ENCODE measurements around the gene KCNAB3. TPM values are rescaled to one million over a fixed set of nuclear protein-coding genes. Genes with fewer than 3 reads are reported as not detected.
A peak's percentile ranks its signal among the peaks of the same experiment; 100 is the strongest.

Gene KCNAB3
- polyA plus RNA-seq, 3 donors = 0.77 to 1.9 (median 1.7) TPM

- H3K27ac ChIP-seq (ENCODE audit: low read depth, low read length) = no peak overlapping the region
- WGBS, 3 donors = 33 to 37% (median 35%) methylated on average over 3 of the region's 3 CpGs
These were observed 16.6 kb downstream of the KCNAB3 start for GRCh38 chr17:7912927-7913524.

- 59 to 85% (median 65%) methylated on average over 9 of the region's 9 CpGs for WGBS, 3 donors
These were observed 18.5 kb downstream of the KCNAB3 start for GRCh38 chr17:7911116-7911515.

GRCh38 chr17:7910711-7911110 is 18.9 kb downstream of the KCNAB3 start:
- 73 to 93% (median 79%) methylated on average over 13 of the region's 13 CpGs for WGBS, 3 donors
- H3K27ac ChIP-seq (ENCODE audit: low read depth, low read length) = no peak overlapping the region

More at GRCh38 chr17:7911116-7911515, 18.5 kb downstream of the KCNAB3 start:
- no peak overlapping the region for H3K27ac ChIP-seq (ENCODE audit: low read depth, low read length)

DNA sequence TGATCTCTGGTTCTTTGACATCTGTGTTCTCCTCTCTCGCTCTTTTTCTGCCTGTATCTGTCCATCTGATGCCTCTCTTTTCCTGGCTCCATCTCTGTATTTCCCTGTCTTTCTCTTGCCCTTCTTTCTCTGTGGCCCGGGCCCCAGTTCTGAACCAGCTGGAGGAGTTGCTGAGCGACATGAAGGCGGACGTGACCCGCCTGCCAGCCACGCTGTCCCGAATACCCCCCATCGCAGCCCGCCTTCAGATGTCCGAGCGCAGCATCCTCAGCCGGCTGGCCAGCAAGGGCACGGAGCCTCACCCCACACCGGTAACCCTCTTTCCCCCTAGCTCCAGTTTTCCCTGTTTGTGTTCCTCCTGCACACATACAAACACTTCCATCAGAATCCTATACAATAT is 19.4 kb downstream of the KCNAB3 start:
- 94 to 97% (median 95%) methylated on average over 15 of the region's 15 CpGs for WGBS, 3 donors
- H3K27ac ChIP-seq (ENCODE audit: low read depth, low read length) = no peak overlapping the region

DNA sequence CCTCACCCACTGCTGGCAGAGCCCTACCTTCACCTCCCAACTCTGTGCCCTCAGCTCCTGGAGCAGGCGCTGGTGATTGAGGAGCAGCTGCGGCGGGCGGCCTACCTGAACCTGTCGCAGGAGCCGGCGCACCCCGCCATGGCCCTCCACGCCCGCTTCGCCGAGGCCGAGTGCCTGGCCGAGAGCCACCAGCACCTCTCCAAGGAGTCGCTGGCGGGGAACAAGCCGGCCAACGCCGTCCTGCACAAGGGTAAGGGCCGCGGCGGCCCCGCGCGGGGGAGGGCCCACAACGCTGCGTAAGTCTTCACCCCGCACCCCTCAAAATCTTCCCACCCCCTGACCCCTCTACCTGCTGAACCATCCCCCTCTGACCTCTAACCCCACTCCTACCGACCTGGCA is 20.6 kb downstream of the KCNAB3 start:
- WGBS, 3 donors = 91 to 93% (median 93%) methylated on average over 29 of the region's 29 CpGs
- no peak overlapping the region for H3K27ac ChIP-seq (ENCODE audit: low read depth, low read length)

GRCh38 chr17:7903154-7904103 is 26.2 kb downstream of the KCNAB3 start:
- 82 to 87% (median 87%) methylated on average over 22 of the region's 22 CpGs for WGBS, 3 donors
- H3K27ac ChIP-seq (ENCODE audit: low read depth, low read length) = no peak overlapping the region

GRCh38 chr17:7897773-7898172 is 31.9 kb downstream of the KCNAB3 start:
- WGBS, 3 donors = 32 to 41% (median 39%) methylated on average over 6 of the region's 6 CpGs
- H3K27ac ChIP-seq (ENCODE audit: low read depth, low read length) = no peak overlapping the region

- no peak overlapping the region for H3K27ac ChIP-seq (ENCODE audit: low read depth, low read length)
- WGBS, 3 donors = 78 to 88% (median 86%) methylated on average over 13 of the region's 13 CpGs
These were observed 32.6 kb downstream of the KCNAB3 start for GRCh38 chr17:7897090-7897489.

- H3K27ac ChIP-seq (ENCODE audit: low read depth, low read length) = no peak overlapping the region
- WGBS, 3 donors = 79 to 91% (median 88%) methylated on average over 8 of the region's 8 CpGs
These were observed 34.8 kb downstream of the KCNAB3 start for GRCh38 chr17:7894866-7895265.

DNA sequence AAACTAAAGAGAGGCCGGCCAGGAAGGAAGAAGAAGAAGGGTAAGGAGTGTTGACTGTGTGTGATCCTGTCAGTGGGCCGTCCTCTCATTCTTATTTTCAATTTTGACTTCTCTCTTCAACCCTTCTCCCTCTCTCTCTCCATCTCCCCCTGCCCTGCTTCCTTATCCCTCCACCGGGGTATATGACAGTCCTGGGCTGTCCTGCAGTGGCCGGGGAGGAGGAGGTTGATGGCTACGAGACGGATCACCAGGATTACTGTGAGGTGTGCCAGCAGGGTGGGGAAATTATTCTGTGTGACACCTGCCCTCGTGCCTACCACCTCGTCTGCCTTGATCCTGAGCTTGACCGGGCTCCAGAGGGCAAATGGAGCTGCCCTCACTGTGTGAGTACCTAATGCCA is 35.4 kb downstream of the KCNAB3 start:
- no peak overlapping the region for H3K27ac ChIP-seq (ENCODE audit: low read depth, low read length)
- WGBS, 3 donors = 89 to 96% (median 91%) methylated on average over 8 to 9 of the region's 9 CpGs

DNA sequence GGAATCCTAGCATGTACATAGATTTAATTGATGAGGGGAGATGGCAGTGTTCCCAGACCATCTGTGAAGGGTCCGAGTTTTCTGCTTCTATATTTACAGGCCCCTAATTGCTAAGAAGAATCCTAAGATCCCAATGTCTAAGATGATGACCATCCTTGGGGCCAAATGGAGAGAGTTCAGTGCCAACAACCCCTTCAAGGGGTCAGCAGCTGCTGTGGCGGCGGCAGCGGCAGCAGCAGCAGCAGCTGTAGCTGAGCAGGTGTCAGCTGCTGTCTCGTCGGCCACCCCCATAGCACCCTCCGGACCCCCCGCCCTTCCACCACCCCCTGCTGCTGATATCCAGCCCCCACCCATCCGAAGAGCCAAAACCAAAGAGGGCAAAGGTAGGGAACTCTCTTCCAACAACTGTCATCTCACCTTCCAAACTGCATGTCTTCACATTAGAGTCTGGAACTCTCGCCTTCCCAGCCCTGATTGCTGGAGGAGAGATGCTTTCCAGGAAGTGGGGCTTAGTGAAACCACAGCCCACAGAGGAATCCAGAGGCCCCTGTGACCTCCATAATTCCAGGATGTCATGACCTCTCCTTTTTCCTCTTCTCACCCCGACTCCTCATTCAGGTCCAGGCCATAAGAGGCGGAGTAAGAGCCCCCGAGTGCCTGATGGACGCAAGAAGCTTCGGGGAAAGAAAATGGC is 36.3 kb downstream of the KCNAB3 start:
- 88 to 94% (median 89%) methylated on average over 15 of the region's 15 CpGs for WGBS, 3 donors
- H3K27ac ChIP-seq (ENCODE audit: low read depth, low read length) = no peak overlapping the region

- 19 to 33% (median 20%) methylated on average over 11 of the region's 11 CpGs for WGBS, 3 donors
- peak overlapping the region; percentile 21 for H3K27ac ChIP-seq (ENCODE audit: low read depth, low read length)
These were observed 40.3 kb downstream of the KCNAB3 start for GRCh38 chr17:7889166-7889955.

- peak within 1 kb of the TSS; percentile 21 for H3K27ac ChIP-seq (ENCODE audit: low read depth, low read length)
- WGBS, 3 donors = 22 to 28% (median 28%) methylated on average over 18 of the region's 18 CpGs
These were observed 41.3 kb downstream of the KCNAB3 start, which contains the start of gene CHD3 for GRCh38 chr17:7888184-7888920. Gene CHD3 (plus strand): TSS chr17:7888789. CDS start chr17:7889001, 212 bp downstream.

GRCh38 chr17:7887482-7888183 is 42.0 kb downstream of the KCNAB3 start:
- WGBS, 3 donors = 0 to 2% (median 1%) methylated on average over 24 to 35 of the region's 35 CpGs
- peak overlapping the region; percentile 21 for H3K27ac ChIP-seq (ENCODE audit: low read depth, low read length)

GRCh38 chr17:7887038-7887481 is 42.6 kb downstream of the KCNAB3 start:
- H3K27ac ChIP-seq (ENCODE audit: low read depth, low read length) = no peak overlapping the region
- 2% methylated on average over 8 of the region's 8 CpGs for WGBS, 3 donors

- WGBS, 3 donors = 1 to 3% (median 3%) methylated on average over 30 of the region's 30 CpGs
- H3K27ac ChIP-seq (ENCODE audit: low read depth, low read length) = peak overlapping the region; percentile 61
These were observed 43.2 kb downstream of the KCNAB3 start for GRCh38 chr17:7886227-7887037.

All from adipose tissue (tissue), 3 donors.